Measurements from ENCODE around the gene DMXL1. TPM values are rescaled to one million over a fixed set of nuclear protein-coding genes. Genes with fewer than 3 reads are reported as not detected.

DMXL1 gene
- total RNA-seq, 3 donors from 2014 or later = 53.1 to 91.2 (median 60.3) TPM

DNA sequence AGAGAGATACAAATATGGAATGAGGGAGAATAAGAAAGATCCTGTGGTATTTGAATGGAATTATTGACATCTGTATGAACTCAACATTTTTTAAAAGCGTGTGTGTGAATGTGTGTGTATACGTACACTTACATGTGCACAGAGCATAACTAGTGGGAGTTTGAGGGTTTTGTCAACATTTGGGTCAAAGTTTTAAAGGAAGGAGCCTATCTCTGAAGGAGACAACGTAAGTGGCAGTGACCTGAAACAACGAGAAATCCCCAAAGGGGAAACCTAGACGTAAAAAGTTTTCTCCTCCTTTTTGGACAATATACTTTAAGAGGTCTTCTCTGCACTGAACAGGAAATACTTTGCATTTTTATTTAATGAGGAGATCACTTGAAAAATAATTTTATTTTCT, 42.3 kb upstream of the DMXL1 start:
- TF ChIP-seq, protein P1, sequence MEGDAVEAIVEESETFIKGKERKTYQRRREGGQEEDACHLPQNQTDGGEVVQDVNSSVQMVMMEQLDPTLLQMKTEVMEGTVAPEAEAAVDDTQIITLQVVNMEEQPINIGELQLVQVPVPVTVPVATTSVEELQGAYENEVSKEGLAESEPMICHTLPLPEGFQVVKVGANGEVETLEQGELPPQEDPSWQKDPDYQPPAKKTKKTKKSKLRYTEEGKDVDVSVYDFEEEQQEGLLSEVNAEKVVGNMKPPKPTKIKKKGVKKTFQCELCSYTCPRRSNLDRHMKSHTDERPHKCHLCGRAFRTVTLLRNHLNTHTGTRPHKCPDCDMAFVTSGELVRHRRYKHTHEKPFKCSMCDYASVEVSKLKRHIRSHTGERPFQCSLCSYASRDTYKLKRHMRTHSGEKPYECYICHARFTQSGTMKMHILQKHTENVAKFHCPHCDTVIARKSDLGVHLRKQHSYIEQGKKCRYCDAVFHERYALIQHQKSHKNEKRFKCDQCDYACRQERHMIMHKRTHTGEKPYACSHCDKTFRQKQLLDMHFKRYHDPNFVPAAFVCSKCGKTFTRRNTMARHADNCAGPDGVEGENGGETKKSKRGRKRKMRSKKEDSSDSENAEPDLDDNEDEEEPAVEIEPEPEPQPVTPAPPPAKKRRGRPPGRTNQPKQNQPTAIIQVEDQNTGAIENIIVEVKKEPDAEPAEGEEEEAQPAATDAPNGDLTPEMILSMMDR (IDR thresholded peaks at IDR 0.05) = no peak
- TF ChIP-seq POLR2A (IDR thresholded peaks at IDR 0.05) = no peak
- TF ChIP-seq POLR2AphosphoS5 (IDR thresholded peaks at IDR 0.05) = no peak
- no peak for DNase-seq (ENCODE audit: low spot score in 2 of 2)
- Histone ChIP-seq H3K27me3 (no peaks in the 10 kb centered on the region), H3K36me3 (no peaks in the 10 kb centered on the region), H3K27ac (no peak overlapping the region), H3K4me1 (no peaks in the 10 kb centered on the region), H3K4me3 (no peak overlapping the region), H3K9me3 (no peaks in the 10 kb centered on the region)
- intact Hi-C loops (cut with DNase I; ENCODE audit: low total_unique reads) = no loop called here

DNA sequence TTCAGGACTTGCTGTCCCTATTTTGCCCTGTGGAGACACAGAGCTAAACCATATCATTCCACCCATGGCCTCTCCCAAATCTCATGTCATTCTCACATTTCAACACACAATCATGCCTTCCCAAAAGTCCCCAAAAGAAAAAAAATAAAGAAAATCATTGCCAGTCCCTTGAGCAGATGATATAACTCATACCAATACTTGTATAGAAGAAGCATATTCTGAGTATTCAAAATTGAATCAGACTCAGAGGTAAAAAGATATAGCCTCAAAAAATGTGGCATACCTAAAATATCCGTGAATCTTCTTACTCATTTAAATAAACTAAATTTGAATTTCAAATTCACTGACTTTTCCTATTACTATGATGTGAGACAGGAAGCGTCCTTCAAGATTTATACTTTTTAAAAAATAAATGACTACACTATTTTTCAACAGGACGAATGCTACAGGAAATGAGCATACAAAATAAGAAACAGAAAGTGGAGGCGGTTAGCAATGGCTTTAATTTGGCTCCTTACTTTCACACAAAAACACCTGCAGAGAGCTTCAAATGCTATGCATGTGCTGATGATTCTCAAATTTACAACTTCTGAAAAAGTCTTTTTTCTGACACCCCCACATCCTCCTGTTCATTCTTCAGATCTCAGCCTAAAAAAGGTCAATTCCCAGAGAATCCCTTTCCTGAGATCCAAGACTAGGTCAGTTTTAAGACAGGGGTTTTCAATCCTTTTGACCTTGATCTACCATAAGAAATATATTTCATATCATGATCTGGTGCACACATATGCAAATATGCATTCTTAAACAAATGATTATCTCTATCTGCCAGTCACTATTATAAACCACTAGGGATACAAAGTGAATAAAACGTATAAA, 39.6 kb upstream of the DMXL1 start:
- no peak overlapping the region for H3K4me3 ChIP-seq
- no peaks in the 10 kb centered on the region for H3K27me3 ChIP-seq
- H3K4me1 ChIP-seq = no peaks in the 10 kb centered on the region
- no peaks in the 10 kb centered on the region for H3K9me3 ChIP-seq
- intact Hi-C loops (cut with DNase I; ENCODE audit: low total_unique reads) = no loop called here
- no peak for DNase-seq (ENCODE audit: low spot score in 2 of 2)
- no peaks in the 10 kb centered on the region for H3K36me3 ChIP-seq
- H3K27ac ChIP-seq = no peak overlapping the region
- no peak for TF ChIP-seq POLR2A (IDR thresholded peaks at IDR 0.05)
- no peak for TF ChIP-seq POLR2AphosphoS5 (IDR thresholded peaks at IDR 0.05)
- TF ChIP-seq, protein P1 (IDR thresholded peaks at IDR 0.05) = no peak

DNA sequence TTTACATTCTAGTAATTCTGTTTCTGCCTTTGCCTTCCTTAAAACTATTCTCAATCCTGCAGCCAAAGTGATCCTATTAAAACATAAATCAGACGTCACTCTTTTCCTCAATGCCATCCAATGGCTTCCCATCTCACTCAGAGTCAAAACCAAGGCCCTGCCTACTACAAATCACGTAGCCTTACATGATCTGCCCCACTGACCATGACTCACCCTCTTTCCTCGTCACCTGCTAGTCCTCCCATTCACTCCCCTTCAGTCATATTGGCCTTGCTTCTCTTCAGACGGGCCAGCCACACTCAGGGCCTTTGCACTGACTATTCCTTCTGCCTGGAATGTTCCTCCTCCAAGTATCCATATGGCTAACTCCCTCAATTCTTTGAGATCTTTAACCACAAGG, 39.0 kb upstream of the DMXL1 start:
- no peaks in the 10 kb centered on the region for H3K9me3 ChIP-seq
- no peak for DNase-seq (ENCODE audit: low spot score in 2 of 2)
- intact Hi-C loops (cut with DNase I; ENCODE audit: low total_unique reads) = no loop called here
- no peaks in the 10 kb centered on the region for H3K36me3 ChIP-seq
- H3K4me1 ChIP-seq = no peaks in the 10 kb centered on the region
- no peak for TF ChIP-seq POLR2AphosphoS5 (IDR thresholded peaks at IDR 0.05)
- TF ChIP-seq, protein P1 (IDR thresholded peaks at IDR 0.05) = no peak
- TF ChIP-seq POLR2A (IDR thresholded peaks at IDR 0.05) = no peak
- no peak overlapping the region for H3K4me3 ChIP-seq
- H3K27ac ChIP-seq = no peak overlapping the region
- H3K27me3 ChIP-seq = no peaks in the 10 kb centered on the region

DNA sequence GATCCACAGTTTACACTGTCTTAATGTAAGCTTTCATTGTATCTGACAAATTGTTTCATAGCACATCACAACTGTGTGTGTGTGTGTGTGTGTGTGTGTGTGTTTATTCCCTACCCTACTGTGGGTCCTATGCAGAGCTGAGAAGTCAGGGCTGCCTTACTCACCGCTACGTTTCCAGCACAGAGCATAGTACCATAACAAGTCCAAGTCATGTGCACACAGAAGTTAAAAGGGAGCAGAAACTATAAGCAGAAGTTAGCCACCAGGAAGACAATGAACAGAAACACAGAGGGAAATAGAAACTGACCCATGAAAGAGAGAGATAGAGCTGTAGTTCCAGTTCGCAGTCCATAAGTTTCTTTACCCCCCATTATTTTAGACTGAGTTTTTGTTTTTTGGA, 38.2 kb upstream of the DMXL1 start:
- Histone ChIP-seq H3K9me3 (no peaks in the 10 kb centered on the region), H3K36me3 (no peaks in the 10 kb centered on the region), H3K27me3 (no peaks in the 10 kb centered on the region), H3K4me3 (no peak overlapping the region), H3K27ac (no peak overlapping the region), H3K4me1 (no peaks in the 10 kb centered on the region)
- intact Hi-C loops (cut with DNase I; ENCODE audit: low total_unique reads) = no loop called here
- DNase-seq (ENCODE audit: low spot score in 2 of 2) = no peak
- TF ChIP-seq POLR2AphosphoS5 (IDR thresholded peaks at IDR 0.05) = no peak
- no peak for TF ChIP-seq POLR2A (IDR thresholded peaks at IDR 0.05)
- TF ChIP-seq, protein P1 (IDR thresholded peaks at IDR 0.05) = no peak

DNA sequence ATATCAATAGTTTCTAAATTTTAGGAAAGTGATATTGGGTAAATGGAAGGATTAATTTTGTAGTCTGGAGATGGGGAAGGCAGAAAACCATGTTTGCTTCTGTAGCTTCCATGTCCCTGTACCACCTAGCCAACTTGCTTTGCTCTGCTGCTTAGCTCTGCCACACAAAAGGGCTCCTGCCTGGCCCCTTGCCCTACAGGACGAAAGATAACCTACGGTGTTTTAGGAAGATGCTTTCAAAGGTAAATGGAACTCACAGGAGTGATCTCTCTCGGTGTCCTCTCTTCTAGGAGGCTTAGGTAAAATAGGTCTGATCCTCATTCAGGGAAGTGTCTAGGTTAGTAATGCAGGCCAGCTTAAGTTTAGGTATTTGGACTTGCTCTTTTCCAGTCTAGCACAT, 37.8 kb upstream of the DMXL1 start:
- H3K9me3 ChIP-seq = no peaks in the 10 kb centered on the region
- no peaks in the 10 kb centered on the region for H3K27me3 ChIP-seq
- intact Hi-C loops (cut with DNase I; ENCODE audit: low total_unique reads) = no loop called here
- H3K4me3 ChIP-seq = no peak overlapping the region
- no peak for DNase-seq (ENCODE audit: low spot score in 2 of 2)
- no peaks in the 10 kb centered on the region for H3K36me3 ChIP-seq
- no peak overlapping the region for H3K27ac ChIP-seq
- no peaks in the 10 kb centered on the region for H3K4me1 ChIP-seq
- no peak for TF ChIP-seq POLR2A (IDR thresholded peaks at IDR 0.05)
- no peak for TF ChIP-seq POLR2AphosphoS5 (IDR thresholded peaks at IDR 0.05)
- TF ChIP-seq, protein P1 (IDR thresholded peaks at IDR 0.05) = no peak

Data from breast epithelium (tissue), 4 donors.